OCI-LY3 (cell line): ENCODE data around the gene SPECC1L.

Experiments
- EZH2phosphoT487 ChIP-seq: fragments of 200-600 bp; shearing (Covaris generic); IDR thresholded peaks from 2 replicates; pipeline ENCODE4 v1.6.1; 2018; ENCODE audit warnings: antibody characterized with exemption, mixed run types, low read depth
- TF ChIP-seq, protein P1 (sequence below): fragments of 200-600, 300-600 bp; sonication (generic); IDR thresholded peaks from 2 replicates; pipeline ENCODE4 v1.5.1; 2014; ENCODE audit warnings: antibody characterized with exemption, low read length, low read depth

DNA sequence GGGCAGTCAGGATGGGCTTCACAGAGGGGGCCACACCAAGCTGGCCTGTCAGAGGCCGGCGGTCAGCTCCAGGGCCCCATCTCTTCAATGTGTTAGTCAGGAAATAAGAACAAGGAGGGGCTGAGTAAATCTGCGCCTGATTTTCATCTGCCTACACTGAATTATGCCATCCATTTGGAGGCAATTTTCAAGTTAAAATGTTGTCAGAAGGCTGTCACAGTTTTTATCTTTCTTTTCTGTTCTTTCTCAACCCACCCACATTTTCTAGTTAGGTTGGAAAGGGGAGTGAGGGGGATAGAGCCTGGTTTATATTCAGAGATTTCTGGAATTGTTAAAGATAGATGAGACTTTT lies 175.6 kb downstream of the SPECC1L start:
- TF ChIP-seq, protein P1, sequence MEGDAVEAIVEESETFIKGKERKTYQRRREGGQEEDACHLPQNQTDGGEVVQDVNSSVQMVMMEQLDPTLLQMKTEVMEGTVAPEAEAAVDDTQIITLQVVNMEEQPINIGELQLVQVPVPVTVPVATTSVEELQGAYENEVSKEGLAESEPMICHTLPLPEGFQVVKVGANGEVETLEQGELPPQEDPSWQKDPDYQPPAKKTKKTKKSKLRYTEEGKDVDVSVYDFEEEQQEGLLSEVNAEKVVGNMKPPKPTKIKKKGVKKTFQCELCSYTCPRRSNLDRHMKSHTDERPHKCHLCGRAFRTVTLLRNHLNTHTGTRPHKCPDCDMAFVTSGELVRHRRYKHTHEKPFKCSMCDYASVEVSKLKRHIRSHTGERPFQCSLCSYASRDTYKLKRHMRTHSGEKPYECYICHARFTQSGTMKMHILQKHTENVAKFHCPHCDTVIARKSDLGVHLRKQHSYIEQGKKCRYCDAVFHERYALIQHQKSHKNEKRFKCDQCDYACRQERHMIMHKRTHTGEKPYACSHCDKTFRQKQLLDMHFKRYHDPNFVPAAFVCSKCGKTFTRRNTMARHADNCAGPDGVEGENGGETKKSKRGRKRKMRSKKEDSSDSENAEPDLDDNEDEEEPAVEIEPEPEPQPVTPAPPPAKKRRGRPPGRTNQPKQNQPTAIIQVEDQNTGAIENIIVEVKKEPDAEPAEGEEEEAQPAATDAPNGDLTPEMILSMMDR: no peak
- no peak for TF ChIP-seq EZH2phosphoT487
